ENCODE results near the gene CSTB.

GRCh38 chr21:43748622-43749021, 27.5 kb downstream of the CSTB start:
- TF ChIP-seq POLR2AphosphoS5 (IDR thresholded peaks at IDR 0.05; ENCODE audit: low read depth, low read length) = no peak
- no peak for TF ChIP-seq TAF1 (IDR thresholded peaks at IDR 0.05; ENCODE audit: borderline replicate concordance, insufficient read depth, low read length)
- no peak for TF ChIP-seq SIN3A (IDR thresholded peaks at IDR 0.05; ENCODE audit: borderline replicate concordance, insufficient read depth, low read length)
- TF ChIP-seq REST (IDR thresholded peaks at IDR 0.05; ENCODE audit: insufficient read depth in 1 of 2, low read depth in 2 of 2, low read length in 2 of 2) = no peak
